ENCODE measurements around the gene DLEC1.
"Not testable (repeated sequence)": the region's sequence is repeated elsewhere in the genome, so short reads cannot be mapped to it uniquely, and the experiment has no call there.

DLEC1 gene

GRCh38 chr3:38067508-38068233, 28.7 kb downstream of the DLEC1 start:
- ATAC-seq, result no peak
- no peak for TF ChIP-seq SNAI2 (CRISPR knock-in tag; IDR thresholded peaks at IDR 0.05)
- TF ChIP-seq OSR1 (CRISPR knock-in tag; IDR thresholded peaks at IDR 0.05), result no peak

- ATAC-seq, result no peak
- TF ChIP-seq PATZ1 (CRISPR knock-in tag; IDR thresholded peaks at IDR 0.05; ENCODE audit: borderline replicate concordance) (no peak), ZFP30 (CRISPR knock-in tag; IDR thresholded peaks at IDR 0.05) (no peak), TOX (CRISPR knock-in tag; IDR thresholded peaks at IDR 0.05; ENCODE audit: borderline replicate concordance) (no peak), TSHZ2 (CRISPR knock-in tag; IDR thresholded peaks at IDR 0.05) (no peak), ZNF8 (CRISPR knock-in tag; IDR thresholded peaks at IDR 0.05) (no peak), BACH2 (CRISPR knock-in tag; IDR thresholded peaks at IDR 0.05; ENCODE audit: borderline replicate concordance) (no peak), SNAI2 (CRISPR knock-in tag; IDR thresholded peaks at IDR 0.05) (no peak), POU6F1 (CRISPR knock-in tag; IDR thresholded peaks at IDR 0.05; ENCODE audit: borderline replicate concordance, low read depth) (no peak), ZNF70 (CRISPR knock-in tag; IDR thresholded peaks at IDR 0.05) (no peak), CSRNP3 (CRISPR knock-in tag; IDR thresholded peaks at IDR 0.05) (no peak), ESRRG (CRISPR knock-in tag; IDR thresholded peaks at IDR 0.05) (no peak), CREB5 (CRISPR knock-in tag; IDR thresholded peaks at IDR 0.05; ENCODE audit: low read depth) (no peak), ZNF565 (CRISPR knock-in tag; conservative IDR thresholded peaks at IDR 0.05; ENCODE audit: low read depth) (no peak), PPARA (CRISPR knock-in tag; IDR thresholded peaks at IDR 0.05; ENCODE audit: borderline replicate concordance) (no peak), RARB (CRISPR knock-in tag; IDR thresholded peaks at IDR 0.05) (no peak), CSDC2 (CRISPR knock-in tag; IDR thresholded peaks at IDR 0.05) (no peak), ISL1 (CRISPR knock-in tag; IDR thresholded peaks at IDR 0.05) (no peak), ZC3H10 (CRISPR knock-in tag; IDR thresholded peaks at IDR 0.05) (no peak)
Measured at GRCh38 chr3:38070013-38070412, 31.0 kb downstream of the DLEC1 start.

GRCh38 chr3:38077073-38077472, 38.1 kb downstream of the DLEC1 start:
- ATAC-seq, result not testable (repeated sequence)

- not testable (repeated sequence) for ATAC-seq
Measured at GRCh38 chr3:38082296-38082695, 43.3 kb downstream of the DLEC1 start.

- not testable (repeated sequence) for ATAC-seq
Measured at GRCh38 chr3:38083254-38083653, 44.2 kb downstream of the DLEC1 start.

Measured in SK-N-SH treated with all-trans-retinoic acid at 6 μM for 48 hours (cell line).